Mucosa of stomach (tissue), 1 donor: ENCODE data around the gene KIDINS220.

Experiments used
- H3K27me3 ChIP-seq: one replicate; pipeline ENCODE4 v1.7.0; 2013; ENCODE audit warnings: mild to moderate bottlenecking, low read length; ENCODE audit not compliant: control insufficient read depth, insufficient read depth
- H3K36me3 ChIP-seq: one replicate; pipeline ENCODE4 v1.7.0; 2013; ENCODE audit warnings: low read length; ENCODE audit not compliant: control insufficient read depth, insufficient read depth
- H3K4me1 ChIP-seq: one replicate; pipeline ENCODE4 v1.7.0; 2013; ENCODE audit warnings: mild to moderate bottlenecking, low read length; ENCODE audit not compliant: control insufficient read depth, insufficient read depth
- H3K4me3 ChIP-seq: one replicate; pipeline ENCODE4 v1.7.0; 2013; ENCODE audit warnings: low read length
- H3K9ac ChIP-seq: one replicate; pipeline ENCODE4 v1.7.0; 2013; ENCODE audit warnings: mild to moderate bottlenecking, low read length, moderate library complexity
- H3K9me3 ChIP-seq: one replicate; pipeline ENCODE4 v1.7.0; 2013; ENCODE audit warnings: mild to moderate bottlenecking, low read length, moderate library complexity; ENCODE audit not compliant: control insufficient read depth
- donor health status: Pancreatic carcinoma.

The KIDINS220 gene

GRCh38 chr2:8849327-8849726, 11.9 kb upstream of the KIDINS220 start:
- H3K4me3 ChIP-seq, result no peak overlapping the region
- H3K4me1 ChIP-seq, result no peaks in the 10 kb centered on the region
- no peaks in the 10 kb centered on the region for H3K27me3 ChIP-seq
- H3K9me3 ChIP-seq, result no peaks in the 10 kb centered on the region
- H3K36me3 ChIP-seq, result no peaks in the 10 kb centered on the region
- no peak overlapping the region for H3K9ac ChIP-seq

- no peaks in the 10 kb centered on the region for H3K9me3 ChIP-seq
- H3K4me1 ChIP-seq, result no peaks in the 10 kb centered on the region
- H3K36me3 ChIP-seq, result no peaks in the 10 kb centered on the region
- no peaks in the 10 kb centered on the region for H3K27me3 ChIP-seq
- H3K4me3 ChIP-seq, result no peak overlapping the region
- no peak overlapping the region for H3K9ac ChIP-seq
Observed at GRCh38 chr2:8848328-8849100, 11.1 kb upstream of the KIDINS220 start.

- H3K4me1 ChIP-seq, result no peaks in the 10 kb centered on the region
- H3K27me3 ChIP-seq, result no peaks in the 10 kb centered on the region
- H3K9ac ChIP-seq, result no peak overlapping the region
- no peaks in the 10 kb centered on the region for H3K9me3 ChIP-seq
- no peaks in the 10 kb centered on the region for H3K36me3 ChIP-seq
- H3K4me3 ChIP-seq, result no peak overlapping the region
Observed at GRCh38 chr2:8847400-8847799, 10.0 kb upstream of the KIDINS220 start.

GRCh38 chr2:8841932-8842331, 4.5 kb upstream of the KIDINS220 start:
- H3K27me3 ChIP-seq, result no peaks in the 10 kb centered on the region
- no peak overlapping the region for H3K4me3 ChIP-seq
- H3K4me1 ChIP-seq, result peaks cover 10% of the 10 kb centered on the region
- H3K36me3 ChIP-seq, result no peaks in the 10 kb centered on the region
- no peaks in the 10 kb centered on the region for H3K9me3 ChIP-seq
- H3K9ac ChIP-seq, result no peak overlapping the region

GRCh38 chr2:8840475-8841091, 3.2 kb upstream of the KIDINS220 start:
- H3K36me3 ChIP-seq, result no peaks in the 10 kb centered on the region
- H3K27me3 ChIP-seq, result no peaks in the 10 kb centered on the region
- H3K9ac ChIP-seq, result no peak overlapping the region
- peaks cover 17% of the 10 kb centered on the region for H3K4me1 ChIP-seq
- no peaks in the 10 kb centered on the region for H3K9me3 ChIP-seq
- H3K4me3 ChIP-seq, result no peak overlapping the region

DNA sequence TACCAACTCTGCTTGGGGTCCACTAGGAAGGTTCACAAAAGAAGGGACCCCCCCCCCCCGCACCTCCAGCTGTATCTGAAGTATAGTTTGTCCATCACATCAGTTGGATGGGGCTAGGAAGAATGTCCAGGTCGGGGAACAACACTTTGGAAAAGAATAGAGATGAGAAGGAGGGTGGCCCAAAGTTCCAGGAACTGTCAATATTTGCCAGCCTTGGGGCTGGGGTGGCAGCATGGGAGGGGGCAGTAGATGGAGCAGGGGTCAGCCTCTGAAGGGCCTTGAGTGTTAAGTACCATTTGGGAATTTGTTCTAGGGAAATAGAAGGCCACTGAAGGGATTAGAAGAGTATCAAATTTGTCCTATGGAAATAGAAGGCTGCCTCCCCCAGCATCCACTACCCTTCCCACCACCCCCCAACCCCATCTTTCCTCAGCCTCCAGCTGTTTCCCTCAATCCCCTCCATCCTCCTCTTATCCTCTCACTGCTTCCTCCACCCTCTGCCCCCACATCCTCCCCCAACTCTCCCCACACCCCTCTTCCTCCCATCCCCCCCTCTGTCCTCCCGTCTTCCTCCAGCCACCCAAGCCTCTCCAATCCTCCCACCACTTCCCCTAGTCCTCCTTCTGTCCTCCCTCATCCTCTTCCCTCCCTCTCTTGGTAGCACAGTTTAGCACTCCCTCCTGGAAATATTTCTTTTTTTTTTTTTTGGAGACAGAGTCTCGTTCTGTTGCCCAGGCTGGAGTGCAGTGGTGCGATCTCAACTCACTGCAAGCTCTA, 2.0 kb upstream of the KIDINS220 start:
- no peaks in the 10 kb centered on the region for H3K27me3 ChIP-seq

GRCh38 chr2:8837795-8838140, 355 bp upstream of the KIDINS220 start:
- no peaks in the 10 kb centered on the region for H3K27me3 ChIP-seq
- H3K4me3 ChIP-seq, result peak overlapping the region; percentile 40
- H3K36me3 ChIP-seq, result no peaks in the 10 kb centered on the region
- H3K9ac ChIP-seq, result no peak overlapping the region
- no peaks in the 10 kb centered on the region for H3K9me3 ChIP-seq
- peaks cover 27% of the 10 kb centered on the region for H3K4me1 ChIP-seq

More for the DNA sequence above, 2.0 kb upstream of the KIDINS220 start:
- no peak overlapping the region for H3K4me3 ChIP-seq
- no peak overlapping the region for H3K9ac ChIP-seq
- H3K36me3 ChIP-seq, result no peaks in the 10 kb centered on the region
- peaks cover 27% of the 10 kb centered on the region for H3K4me1 ChIP-seq
- H3K9me3 ChIP-seq, result no peaks in the 10 kb centered on the region

DNA sequence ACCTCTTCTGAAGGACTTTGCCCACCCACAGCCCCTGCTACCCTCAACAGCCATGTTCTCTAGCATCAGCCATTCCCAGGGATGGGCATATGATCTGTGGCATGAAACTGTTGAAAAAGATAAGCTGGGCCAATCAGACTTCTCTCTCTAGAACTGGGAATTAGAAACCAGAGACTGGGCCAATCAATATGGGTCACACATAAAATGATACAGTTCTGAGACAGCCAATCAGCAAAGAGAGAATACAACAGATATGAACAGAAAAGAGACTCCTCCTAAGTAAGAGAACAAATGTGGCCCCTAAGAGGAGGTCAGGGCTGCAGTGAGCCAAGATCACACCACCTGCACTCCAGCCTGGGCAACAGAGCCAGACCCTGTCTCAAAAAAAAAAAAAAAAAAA, 2.1 kb downstream of the KIDINS220 start:
- Histone ChIP-seq H3K4me3 (no peak overlapping the region), H3K9me3 (no peaks in the 10 kb centered on the region), H3K9ac (no peak overlapping the region)

GRCh38 chr2:8833853-8834252, 3.6 kb downstream of the KIDINS220 start:
- Histone ChIP-seq H3K36me3 (no peaks in the 10 kb centered on the region), H3K9ac (no peak overlapping the region), H3K4me3 (no peak overlapping the region), H3K4me1 (peaks cover 22% of the 10 kb centered on the region), H3K27me3 (no peaks in the 10 kb centered on the region), H3K9me3 (no peaks in the 10 kb centered on the region)

More for the DNA sequence above, 2.1 kb downstream of the KIDINS220 start:
- no peaks in the 10 kb centered on the region for H3K36me3 ChIP-seq
- no peaks in the 10 kb centered on the region for H3K27me3 ChIP-seq
- peaks cover 22% of the 10 kb centered on the region for H3K4me1 ChIP-seq

DNA sequence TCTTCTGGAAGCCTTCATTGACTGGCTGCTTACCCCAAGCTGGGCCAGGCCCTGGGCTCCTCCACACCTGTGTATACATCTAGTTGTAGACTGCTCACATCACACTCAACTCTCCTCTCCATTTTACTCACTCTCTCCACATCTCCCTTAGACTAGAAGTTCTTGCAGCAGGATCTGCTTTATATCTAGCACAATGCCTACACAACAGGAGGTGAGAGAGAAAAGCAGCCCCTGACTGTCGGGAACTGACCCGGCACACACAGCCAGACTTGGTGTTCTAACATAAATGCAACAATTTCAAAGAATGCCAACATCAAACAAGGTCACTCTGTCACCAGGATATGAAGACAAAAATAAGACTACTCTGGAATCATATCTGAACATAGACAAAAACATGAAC, 5.9 kb downstream of the KIDINS220 start:
- H3K27me3 ChIP-seq, result no peaks in the 10 kb centered on the region
- H3K4me1 ChIP-seq, result peaks cover 18% of the 10 kb centered on the region

GRCh38 chr2:8827729-8828128, 9.7 kb downstream of the KIDINS220 start:
- H3K36me3 ChIP-seq, result no peaks in the 10 kb centered on the region
- no peak overlapping the region for H3K9ac ChIP-seq
- H3K9me3 ChIP-seq, result no peaks in the 10 kb centered on the region
- no peak overlapping the region for H3K4me3 ChIP-seq
- no peaks in the 10 kb centered on the region for H3K4me1 ChIP-seq
- H3K27me3 ChIP-seq, result no peaks in the 10 kb centered on the region

More for the DNA sequence above, 5.9 kb downstream of the KIDINS220 start:
- no peak overlapping the region for H3K4me3 ChIP-seq
- no peaks in the 10 kb centered on the region for H3K9me3 ChIP-seq
- H3K9ac ChIP-seq, result no peak overlapping the region
- H3K36me3 ChIP-seq, result no peaks in the 10 kb centered on the region

- H3K27me3 ChIP-seq, result no peaks in the 10 kb centered on the region
- H3K9ac ChIP-seq, result no peak overlapping the region
- no peak overlapping the region for H3K4me3 ChIP-seq
- no peaks in the 10 kb centered on the region for H3K36me3 ChIP-seq
- H3K9me3 ChIP-seq, result no peaks in the 10 kb centered on the region
- H3K4me1 ChIP-seq, result no peaks in the 10 kb centered on the region
Observed at GRCh38 chr2:8822218-8822617, 15.2 kb downstream of the KIDINS220 start.
